BJ (cell line): ENCODE data around the gene RTKN2. TPM values are rescaled to one million over a fixed set of nuclear protein-coding genes. Genes with fewer than 3 reads are reported as not detected.

Experiments
- CTCF ChIA-PET: fragments of 350-600 bp; formaldehyde crosslinking; extraction: SDS; loops from one replicate; lab custom pipeline; 2021; ENCODE audit warnings: antibody characterized with exemption, inconsistent platforms; lab: Yijun Ruan, JAX
- POLR2A ChIA-PET: fragments of 300-600 bp; sonication (Branson Sonifier 250); formaldehyde crosslinking; extraction: SDS; loops from one replicate; lab custom pipeline; 2021; ENCODE audit warnings: antibody characterized with exemption; lab: Charles Lee
- DNase-seq: peaks from one replicate; pipeline ENCODE4 v3.0.0-alpha.2; 2011; ENCODE audit warnings: low read depth
- H3K27me3 ChIP-seq: 2 replicates; pipeline ENCODE4 v1.6.0; 2011; ENCODE audit warnings: low read length; ENCODE audit not compliant: control insufficient read depth, insufficient read depth
- H3K36me3 ChIP-seq: 2 replicates; pipeline ENCODE4 v1.5.1; 2011; ENCODE audit warnings: low read length; ENCODE audit not compliant: control insufficient read depth, insufficient read depth
- H3K4me3 ChIP-seq: 2 replicates; pipeline ENCODE4 v1.5.1; 2011; ENCODE audit warnings: low read depth, mild to moderate bottlenecking, control low read depth, low read length
- polyA plus RNA-seq: library from polyadenylated mRNA; depleted of rRNA; stranded (reverse); fragments of >200 nt; gene quantifications from 2 replicates; pipeline ENCODE4 v1.2.3, GENCODE V29; 2011
- TF ChIP-seq, protein P1 (sequence below): IDR thresholded peaks from 2 replicates; pipeline ENCODE4 v1.5.1; 2011; ENCODE audit warnings: low read depth, mild to moderate bottlenecking, control low read depth, inconsistent platforms, low read length, moderate library complexity; ENCODE audit not compliant: insufficient read depth

RTKN2 gene
- polyA plus RNA-seq, 1 experiment: 1.5 TPM

DNA sequence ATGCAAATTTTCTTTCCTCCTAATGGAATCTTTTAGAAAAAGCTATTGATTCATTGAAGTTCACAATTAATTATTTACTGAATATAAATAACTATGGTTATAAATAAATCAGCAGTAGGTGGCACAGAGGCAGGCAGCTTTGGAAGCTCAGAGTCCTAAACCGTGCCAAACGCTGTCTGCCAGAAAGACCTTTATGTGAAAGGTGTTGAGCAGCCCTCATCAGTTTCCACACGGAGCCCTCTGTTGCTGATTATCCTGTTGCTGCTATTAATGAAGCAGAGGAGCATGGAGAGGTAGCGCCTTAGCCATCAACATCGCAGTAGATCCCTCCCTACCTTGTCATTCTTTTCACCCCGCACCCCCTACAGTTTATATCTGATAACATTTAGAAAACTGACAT is 51.0 kb downstream of the RTKN2 start:
- ChIA-PET POLR2A (no interaction called here), CTCF (interaction anchor here (1.4 kb wide), 1 partner anchor 27 kb away, joined by 3 read pairs; no protein-coding TSS in a partner anchor)
- Histone ChIP-seq H3K36me3 (no peaks in the 10 kb centered on the region), H3K27me3 (no peaks in the 10 kb centered on the region), H3K4me3 (no peak overlapping the region)
- TF ChIP-seq, protein P1, sequence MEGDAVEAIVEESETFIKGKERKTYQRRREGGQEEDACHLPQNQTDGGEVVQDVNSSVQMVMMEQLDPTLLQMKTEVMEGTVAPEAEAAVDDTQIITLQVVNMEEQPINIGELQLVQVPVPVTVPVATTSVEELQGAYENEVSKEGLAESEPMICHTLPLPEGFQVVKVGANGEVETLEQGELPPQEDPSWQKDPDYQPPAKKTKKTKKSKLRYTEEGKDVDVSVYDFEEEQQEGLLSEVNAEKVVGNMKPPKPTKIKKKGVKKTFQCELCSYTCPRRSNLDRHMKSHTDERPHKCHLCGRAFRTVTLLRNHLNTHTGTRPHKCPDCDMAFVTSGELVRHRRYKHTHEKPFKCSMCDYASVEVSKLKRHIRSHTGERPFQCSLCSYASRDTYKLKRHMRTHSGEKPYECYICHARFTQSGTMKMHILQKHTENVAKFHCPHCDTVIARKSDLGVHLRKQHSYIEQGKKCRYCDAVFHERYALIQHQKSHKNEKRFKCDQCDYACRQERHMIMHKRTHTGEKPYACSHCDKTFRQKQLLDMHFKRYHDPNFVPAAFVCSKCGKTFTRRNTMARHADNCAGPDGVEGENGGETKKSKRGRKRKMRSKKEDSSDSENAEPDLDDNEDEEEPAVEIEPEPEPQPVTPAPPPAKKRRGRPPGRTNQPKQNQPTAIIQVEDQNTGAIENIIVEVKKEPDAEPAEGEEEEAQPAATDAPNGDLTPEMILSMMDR: no peak
- DNase-seq: no peak

DNA sequence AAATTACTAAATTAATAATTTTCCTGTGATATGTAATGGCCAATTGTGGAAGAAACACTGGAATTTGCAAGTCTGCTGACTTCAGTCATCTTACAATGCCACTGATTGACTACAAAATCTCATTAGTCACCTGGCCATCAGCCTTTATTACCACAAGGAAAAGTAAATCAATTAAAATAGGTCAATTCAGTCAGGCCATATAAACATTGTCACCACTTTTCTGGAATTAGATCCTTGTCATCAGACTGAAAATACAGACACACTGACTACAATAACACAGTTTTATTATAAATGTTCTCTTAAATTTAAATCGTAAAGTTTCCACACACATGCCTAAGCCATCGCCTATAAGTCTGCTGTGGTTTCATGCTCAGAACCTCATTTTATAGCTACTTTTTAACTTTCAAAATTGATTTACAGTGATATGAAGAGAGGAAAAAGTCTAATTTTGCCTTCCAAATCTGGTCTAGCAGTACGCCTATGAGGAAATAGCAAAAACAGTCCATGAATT is 54.2 kb downstream of the RTKN2 start:
- POLR2A ChIA-PET: no interaction called here

DNA sequence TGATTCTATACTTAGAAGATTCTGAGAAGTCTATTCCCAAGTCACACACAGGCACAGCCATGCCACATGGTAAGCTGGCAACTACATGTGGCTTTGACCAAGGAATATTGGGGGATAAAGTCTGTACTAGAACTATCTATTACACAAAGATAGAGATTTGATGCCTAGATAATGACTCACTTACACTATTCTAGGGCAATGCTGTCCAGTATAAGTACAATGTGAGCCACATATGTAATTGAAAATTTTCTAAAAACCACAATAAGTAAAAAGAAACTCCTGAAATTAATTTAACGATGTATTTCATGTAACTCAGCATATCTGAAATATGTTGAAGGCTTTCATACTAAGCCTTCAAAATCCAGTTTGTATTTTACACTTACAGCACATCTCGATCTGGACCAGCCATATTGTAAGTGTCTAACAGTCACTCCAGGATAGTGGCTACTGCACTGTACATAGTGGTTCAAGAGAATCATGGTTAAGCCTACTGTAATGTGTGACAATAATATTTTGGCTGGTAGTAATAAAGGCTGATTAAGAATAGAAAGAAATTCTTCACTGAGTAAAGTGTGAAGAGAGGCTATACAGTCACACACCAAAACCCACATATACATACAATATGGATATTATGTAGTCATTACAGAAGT is 62.8 kb downstream of the RTKN2 start:
- no peak for DNase-seq
- POLR2A ChIA-PET: no interaction called here

More for the DNA sequence above, 54.2 kb downstream of the RTKN2 start:
- Histone ChIP-seq H3K36me3 (no peaks in the 10 kb centered on the region), H3K27me3 (no peaks in the 10 kb centered on the region), H3K4me3 (no peak overlapping the region)
- DNase-seq: no peak
- CTCF ChIA-PET: no interaction called here
- TF ChIP-seq, protein P1: no peak

DNA sequence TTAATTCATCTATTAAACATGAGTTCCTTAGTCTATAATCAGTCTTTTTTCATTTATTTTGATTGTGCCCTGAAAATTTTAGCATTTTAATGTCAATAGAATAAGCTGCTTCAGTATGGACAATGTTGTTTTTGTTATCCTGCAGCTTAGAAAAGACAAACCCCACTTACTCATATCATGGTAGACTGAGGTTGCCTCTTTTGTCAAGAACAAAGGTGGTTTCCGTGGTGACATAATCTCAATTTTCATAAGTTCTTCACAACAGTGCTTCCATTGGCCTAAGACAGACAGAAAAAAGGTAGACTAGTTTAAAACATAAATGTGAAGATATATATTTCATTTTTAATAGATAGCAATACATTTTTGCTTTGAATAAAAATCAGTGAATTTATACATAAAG is 69.1 kb downstream of the RTKN2 start:
- TF ChIP-seq, protein P1: no peak
- POLR2A ChIA-PET: no interaction called here
- CTCF ChIA-PET: no interaction called here

More for the DNA sequence above, 62.8 kb downstream of the RTKN2 start:
- Histone ChIP-seq H3K27me3 (no peaks in the 10 kb centered on the region), H3K4me3 (no peak overlapping the region), H3K36me3 (no peaks in the 10 kb centered on the region)
- TF ChIP-seq, protein P1: no peak
- CTCF ChIA-PET: no interaction called here

DNA sequence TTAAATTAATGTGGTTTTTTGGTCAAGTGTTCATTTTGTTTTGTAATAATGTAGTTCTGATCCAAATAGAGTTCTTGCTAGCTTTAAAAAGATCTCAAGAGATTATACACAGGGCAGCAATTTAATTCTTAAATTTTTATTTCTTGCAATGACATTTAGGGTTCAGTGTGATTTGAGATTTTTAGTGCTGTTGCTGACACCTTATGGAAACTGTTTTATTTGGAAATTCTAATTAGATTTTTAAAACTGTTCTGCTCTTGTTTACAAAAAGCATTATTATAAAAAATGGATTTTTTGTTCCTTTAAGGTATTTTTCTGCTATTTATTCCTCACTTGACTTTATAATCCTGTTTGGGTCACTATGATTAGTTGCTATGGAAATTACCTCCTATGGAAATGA is 72.1 kb downstream of the RTKN2 start:
- TF ChIP-seq, protein P1: no peak
- CTCF ChIA-PET: interaction anchor here (0.6 kb wide), 1 partner anchor 104 kb away, joined by 3 read pairs; no protein-coding TSS in a partner anchor
- DNase-seq: no peak
- H3K4me3 ChIP-seq: no peak overlapping the region
- POLR2A ChIA-PET: no interaction called here
- H3K36me3 ChIP-seq: no peaks in the 10 kb centered on the region
- H3K27me3 ChIP-seq: no peaks in the 10 kb centered on the region

More for the DNA sequence above, 69.1 kb downstream of the RTKN2 start:
- Histone ChIP-seq H3K36me3 (no peaks in the 10 kb centered on the region), H3K4me3 (no peak overlapping the region), H3K27me3 (no peaks in the 10 kb centered on the region)
- no peak for DNase-seq
